ENCODE results near the gene FMO1. TPM values are rescaled to one million over a fixed set of nuclear protein-coding genes. Genes with fewer than 3 reads are reported as not detected.

The FMO1 gene
- total and polyA plus RNA-seq, 2 of the 8 experiments (the other 6 are each of a cell fraction or from before 2014, with no cell fraction given) = 0.11 TPM; not detected in 1

GRCh38 chr1:171286032-171286705 lies 37.9 kb downstream of the FMO1 start (continued):
- no peak for TF ChIP-seq CHD7 (IDR thresholded peaks at IDR 0.05; ENCODE audit: insufficient replicate concordance, low read length)
- TF ChIP-seq SIRT6 (IDR thresholded peaks at IDR 0.05; ENCODE audit: low read length) = no peak
- no peak for TF ChIP-seq ZNF274 (IDR thresholded peaks at IDR 0.05; ENCODE audit: borderline replicate concordance, extremely low read depth, low read length)
- TF ChIP-seq GABPA (IDR thresholded peaks at IDR 0.05; ENCODE audit: borderline replicate concordance, insufficient read depth, low read length) = no peak
- no peak for TF ChIP-seq MAX (IDR thresholded peaks at IDR 0.05)
- no peak for TF ChIP-seq EP300 (IDR thresholded peaks at IDR 0.05; ENCODE audit: borderline replicate concordance in 1 of 2, low read depth in 2 of 2, low read length in 2 of 2)
- no peak for TF ChIP-seq PHF8 (conservative IDR thresholded peaks at IDR 0.05; ENCODE audit: low read depth, low read length)
- no peak for TF ChIP-seq KDM5A (IDR thresholded peaks at IDR 0.05; ENCODE audit: low read length)
- no peak for TF ChIP-seq BCL11A (IDR thresholded peaks at IDR 0.05; ENCODE audit: low read depth in 2 of 2, low read length in 2 of 2)
- TF ChIP-seq RFX5 (IDR thresholded peaks at IDR 0.05; ENCODE audit: borderline replicate concordance, low read depth, low read length) = no peak

All from H1 (cell line).